K562 (cell line): ENCODE results near the gene INPP4B. TPM values are rescaled to one million over a fixed set of nuclear protein-coding genes. Genes with fewer than 3 reads are reported as not detected.

Source experiments
- ELF1 ChIP-seq: fragments of 200-800 bp; sonication (Bioruptor generic); IDR thresholded peaks from 2 replicates; pipeline ENCODE4 v1.6.1; 2016; ENCODE audit warnings: missing genetic modification characterization, missing compliant biosample characterization
- LEF1 ChIP-seq: fragments of 450-650 bp; IDR thresholded peaks from 2 replicates; pipeline ENCODE4 v1.6.1; 2016; ENCODE audit warnings: mild to moderate bottlenecking
- PTTG1 ChIP-seq: fragments of 450-650 bp; IDR thresholded peaks from 2 replicates; pipeline ENCODE4 v1.6.1; 2016; ENCODE audit warnings: low read depth, mild to moderate bottlenecking, missing genetic modification characterization, missing compliant biosample characterization
- RAD21 ChIP-seq, 2 experiments: fragments of 250-450 bp in 1 of 2; fragments of 450-650 bp in 1 of 2; sonication (Bioruptor Pico) in 1 of 2; formaldehyde crosslinking in 1 of 2; IDR thresholded peaks in 1 of 2; conservative IDR thresholded peaks in 1 of 2; 2 replicates each; pipeline versions ENCODE4 v1.4.0 to v1.8.0; 2020 to 2022; ENCODE audit warnings: mild to moderate bottlenecking in 2 of 2, moderate library complexity in 1 of 2
- ZNF146 ChIP-seq: IDR thresholded peaks from one replicate; pipeline ENCODE4 v1.6.1; 2018; ENCODE audit warnings: missing compliant biosample characterization; ENCODE audit not compliant: unreplicated experiment
- ZNF407 ChIP-seq: fragments of 450-650 bp; IDR thresholded peaks from 2 replicates; pipeline ENCODE4 v1.6.1; 2016; ENCODE audit warnings: low read depth
- polyA plus RNA-seq, 8 experiments: library from polyadenylated mRNA; depleted of rRNA in 4 of 8; stranded (reverse) in 5 of 8; unstranded in 3 of 8; fragments of >200 nt; fragmentation: Nextera tagmentation in 2 of 8; fragmentation: Illumina TruSeq in 1 of 8; extraction: Ambion mirVana in 2 of 8; extraction: Trizol in 1 of 8; gene quantifications; 2 replicates each; pipeline versions ENCODE4 v1.2.1 to v1.2.3, GENCODE V29; 2011 to 2014; ENCODE audit warnings: inconsistent platforms in 1 of 8, missing spikeins in 1 of 8
- total RNA-seq, 7 experiments: library from RNA; depleted of rRNA in 6 of 7; stranded (reverse); fragments of >200 nt in 6 of 7; fragmentation: Illumina TruSeq in 2 of 7; extraction: Trizol in 2 of 7; gene quantifications; 2 replicates each; pipeline versions ENCODE4 v1.2.1 to v1.2.3, GENCODE V29; 2011 to 2021; ENCODE audit warnings: low replicate concordance in 1 of 7

Gene INPP4B
- total and polyA plus RNA-seq, 9 of the 15 experiments (the other 6 are each of a cell fraction or from before 2014, with no cell fraction given) = 0.04 to 0.11 TPM; not detected in 7

GRCh38 chr4:142035566-142035965 is 810.5 kb downstream of the INPP4B start (continued):
- TF ChIP-seq ZNF146 (CRISPR knock-in tag) (no peak), ELF1 (tag) (no peak), ZNF407 (no peak), RAD21 (CRISPR knock-in tag; conservative IDR thresholded peaks at IDR 0.05 in 1 of 2, IDR thresholded peaks at IDR 0.05 in 1 of 2) (no peak), PTTG1 (no peak), LEF1 (no peak)
